Upper lobe of left lung (tissue), 6 donors: ENCODE measurements around the gene GUCY2F. TPM values are rescaled to one million over a fixed set of nuclear protein-coding genes. Genes with fewer than 3 reads are reported as not detected.

Experiments
- ATAC-seq, 2 donors: fragments of 200-7000 bp; cut with Tn5 transposase; one replicate each; pipeline ENCODE4 v1.9.1; 2022; ENCODE audit warnings: mild to moderate bottlenecking in 2 of 2, moderate library complexity in 2 of 2; ENCODE audit not compliant: low FRiP score in 2 of 2
- DNase-seq, 2 donors: peaks; one replicate each; pipeline ENCODE4 v3.0.0-alpha.2; 2019 to 2020
- H3K27ac ChIP-seq, 4 donors: fragments of 200-600 bp; sonication (generic); one replicate each; pipeline ENCODE4 v1.5.1; 2016 to 2019
- H3K27me3 ChIP-seq, 4 donors: fragments of 200-600 bp; sonication (generic); one replicate each; pipeline ENCODE4 v1.5.1; 2017 to 2019
- H3K36me3 ChIP-seq, 4 donors: fragments of 200-600 bp; sonication (generic); one replicate each; pipeline ENCODE4 v1.5.1; 2016 to 2019
- H3K4me1 ChIP-seq, 4 donors: fragments of 200-600 bp; sonication (generic); one replicate each; pipeline ENCODE4 v1.5.1; 2018 to 2019
- H3K4me3 ChIP-seq, 4 donors: fragments of 200-600 bp; sonication (generic); one replicate each; pipeline ENCODE4 v1.5.1; 2017 to 2019; ENCODE audit warnings: mild to moderate bottlenecking in 2 of 4, moderate library complexity in 1 of 4
- H3K9me3 ChIP-seq, 4 donors: fragments of 200-600 bp; sonication (generic); one replicate each; pipeline ENCODE4 v1.5.1; 2018 to 2019
- CTCF ChIP-seq, 6 experiments: fragments of 450-650 bp in 4 of 6; fragments of 200-600 bp in 2 of 6; sonication (generic) in 2 of 6; IDR thresholded peaks; one replicate each; pipeline ENCODE4 v1.5.1; 2016 to 2019; ENCODE audit warnings: antibody characterized with exemption in 6 of 6
- EP300 ChIP-seq, 4 donors: sonication (generic); formaldehyde crosslinking; IDR thresholded peaks; one replicate each; pipeline ENCODE4 v1.5.1; 2017; ENCODE audit warnings: antibody characterized with exemption in 4 of 4, control low read depth in 2 of 4
- POLR2A ChIP-seq, 4 donors: fragments of 450-650 bp; IDR thresholded peaks; one replicate each; pipeline ENCODE4 v1.5.1; 2016 to 2017; ENCODE audit warnings: antibody characterized with exemption in 4 of 4, mild to moderate bottlenecking in 2 of 4
- POLR2AphosphoS5 ChIP-seq, 2 donors: sonication (generic); formaldehyde crosslinking; IDR thresholded peaks; one replicate each; pipeline ENCODE4 v1.5.1; 2017; ENCODE audit warnings: antibody characterized with exemption in 2 of 2
- WGBS, 2 donors: methylation state at CpG; one replicate each; pipeline ENCODE4 v1.1.5; 2017 to 2018; 5-methylcytosine and 5-hydroxymethylcytosine counted together
- total RNA-seq, 6 donors: library from RNA; depleted of rRNA in 4 of 6; stranded (reverse); fragments of >200 nt in 4 of 6; gene quantifications; one replicate each; pipeline versions ENCODE4 v1.1.0 to v1.2.1, GENCODE V29; 2016 to 2021
- donor health status: DM: no; HTN: no; CAD: no; lungs with moderate emphysema.
- donor health status: DM: no; HTN: yes; CAD: no; lungs with severe emphysema.

GUCY2F gene
- total RNA-seq, 6 donors from 2014 or later = 0.10 TPM; not detected in 5

GRCh38 chrX:109344678-109345077 is 137.2 kb downstream of the GUCY2F start:
- DNase-seq = no peak
- Histone ChIP-seq H3K27ac (no peak overlapping the region), H3K36me3 (no peaks in the 10 kb centered on the region), H3K4me1 (no peaks in the 10 kb centered on the region), H3K4me3 (no peak overlapping the region), H3K9me3 (no peaks in the 10 kb centered on the region), H3K27me3 (no peaks in the 10 kb centered on the region)
- no peak for ATAC-seq
- 56 to 57% methylated on average over 3 of the region's 3 CpGs for WGBS, 2 donors
- TF ChIP-seq POLR2A (IDR thresholded peaks at IDR 0.05) (no peak), EP300 (IDR thresholded peaks at IDR 0.05) (no peak), POLR2AphosphoS5 (IDR thresholded peaks at IDR 0.05) (no peak), CTCF (IDR thresholded peaks at IDR 0.05) (no peak)

- Histone ChIP-seq H3K4me3 (no peak overlapping the region), H3K27me3 (no peaks in the 10 kb centered on the region), H3K4me1 (no peaks in the 10 kb centered on the region), H3K27ac (no peak overlapping the region), H3K9me3 (no peaks in the 10 kb centered on the region), H3K36me3 (no peaks in the 10 kb centered on the region)
- DNase-seq (no peak), ATAC-seq (no peak)
- TF ChIP-seq POLR2A (IDR thresholded peaks at IDR 0.05) (no peak), EP300 (IDR thresholded peaks at IDR 0.05) (no peak), CTCF (IDR thresholded peaks at IDR 0.05) (no peak), POLR2AphosphoS5 (IDR thresholded peaks at IDR 0.05) (no peak)
- 40 to 55% methylated on average over 1 of the region's 1 CpG for WGBS, 2 donors
Observed at GRCh38 chrX:109344101-109344500, 137.8 kb downstream of the GUCY2F start.

GRCh38 chrX:109343671-109344070 is 138.2 kb downstream of the GUCY2F start:
- Histone ChIP-seq H3K4me1 (no peaks in the 10 kb centered on the region), H3K36me3 (no peaks in the 10 kb centered on the region), H3K4me3 (no peak overlapping the region), H3K27ac (no peak overlapping the region), H3K27me3 (no peaks in the 10 kb centered on the region), H3K9me3 (no peaks in the 10 kb centered on the region)
- ATAC-seq = no peak
- 32 to 42% methylated on average over 2 of the region's 2 CpGs for WGBS, 2 donors
- no peak for DNase-seq
- no peak for TF ChIP-seq POLR2AphosphoS5 (IDR thresholded peaks at IDR 0.05)

GRCh38 chrX:109336141-109336540 is 145.7 kb downstream of the GUCY2F start:
- H3K27ac ChIP-seq = no peak overlapping the region
- H3K27me3 ChIP-seq = no peaks in the 10 kb centered on the region
- H3K4me1 ChIP-seq = no peaks in the 10 kb centered on the region
- TF ChIP-seq POLR2AphosphoS5 (IDR thresholded peaks at IDR 0.05) = no peak
- no peak for TF ChIP-seq POLR2A (IDR thresholded peaks at IDR 0.05)
- no peak for TF ChIP-seq EP300 (IDR thresholded peaks at IDR 0.05)
- TF ChIP-seq CTCF (IDR thresholded peaks at IDR 0.05) = no peak
- peaks cover 0 to 20% (median 0%) of the 10 kb centered on the region in 4 donors for H3K9me3 ChIP-seq
- no peaks in the 10 kb centered on the region for H3K36me3 ChIP-seq
- ATAC-seq = no peak
- DNase-seq = no peak
- 59 to 75% methylated on average over 1 of the region's 1 CpG for WGBS, 2 donors
- H3K4me3 ChIP-seq = no peak overlapping the region

GRCh38 chrX:109327251-109327650 is 154.6 kb downstream of the GUCY2F start:
- DNase-seq = no peak
- no peaks in the 10 kb centered on the region for H3K27me3 ChIP-seq
- H3K36me3 ChIP-seq = no peaks in the 10 kb centered on the region
- no peaks in the 10 kb centered on the region for H3K4me1 ChIP-seq
- H3K4me3 ChIP-seq = no peak overlapping the region
- no peak for ATAC-seq
- WGBS, 2 donors = 45 to 68% methylated on average over 1 of the region's 1 CpG
- no peaks in the 10 kb centered on the region for H3K9me3 ChIP-seq
- H3K27ac ChIP-seq = no peak overlapping the region
- TF ChIP-seq CTCF (IDR thresholded peaks at IDR 0.05) (no peak), EP300 (IDR thresholded peaks at IDR 0.05) (no peak), POLR2AphosphoS5 (IDR thresholded peaks at IDR 0.05) (no peak), POLR2A (IDR thresholded peaks at IDR 0.05) (no peak)

Other genes with a start within 250 kb of the GUCY2F start
- 10 to 100 TPM in 1 of 6 donors, 1 to 10 TPM in 5; 2.1 to 10.7 (median 7.8) TPM for gene NXT2, start 54.8 kb upstream of the GUCY2F start, total RNA-seq
- 1 to 10 TPM in 2 of 6 donors, under 1 TPM in 3, not detected in 1; 0.44 to 3.4 (median 0.76) TPM for gene KCNE5, start 143.1 kb upstream of the GUCY2F start, total RNA-seq